Naive B cell (primary cell): ENCODE measurements around the gene CPPED1. TPM values are rescaled to one million over a fixed set of nuclear protein-coding genes. Genes with fewer than 3 reads are reported as not detected.

ENCODE experiments used
- polyA plus RNA-seq, 6 donors: library from polyadenylated mRNA; unstranded; fragments of 300-500 nt; fragmentation: Illumina TruSeq; gene quantifications; one replicate each; pipeline ENCODE4 v1.2.3, GENCODE V29; 2021; ENCODE audit warnings: low read depth in 6 of 6

CPPED1 gene
- polyA plus RNA-seq, 6 donors from 2014 or later: 1.9 to 9.1 (median 8.2) TPM

Other genes starting within 250 kb of the CPPED1 start
- gene SHISA9, start 97.7 kb upstream of the CPPED1 start, polyA plus RNA-seq: not detected